MV-4-11 (cell line): Measurements from ENCODE around the gene IL21R.
"Not testable (repeated sequence)": the region's sequence is repeated elsewhere in the genome, so short reads cannot be mapped to it uniquely, and the experiment has no call there.

Source experiments
- DNase-seq: peaks from one replicate; lab custom pipeline; 2025; lab: John Stamatoyannopoulos, UW

The IL21R gene

DNA sequence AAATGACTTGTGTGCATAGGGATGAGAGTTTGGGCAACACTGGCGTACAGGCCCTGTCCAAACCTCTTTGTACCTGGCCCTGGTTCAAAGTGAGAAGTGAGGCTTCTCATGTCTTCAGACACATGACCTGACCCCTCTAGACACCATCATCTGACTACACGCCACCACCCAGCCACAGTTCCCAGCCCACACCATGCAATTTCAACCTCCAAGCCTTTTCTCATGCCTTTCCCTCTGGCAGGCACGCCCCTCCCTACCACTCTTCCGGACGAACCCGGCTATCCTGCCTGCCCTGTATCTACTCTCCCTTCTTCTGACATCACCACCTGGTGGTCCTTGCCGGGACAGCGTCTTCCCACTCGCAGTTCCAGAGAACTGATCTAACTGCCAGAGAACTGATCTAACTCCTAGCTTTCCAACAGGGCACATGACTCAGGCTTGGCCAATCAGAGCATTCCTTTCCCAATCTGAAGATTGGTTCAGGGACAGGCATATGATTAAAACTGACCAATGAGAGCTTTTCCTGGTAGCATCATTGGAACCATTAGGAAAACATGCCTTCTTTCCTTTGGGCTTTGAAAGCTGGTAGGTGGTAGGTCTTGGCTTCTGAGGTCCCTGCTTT lies 27.1 kb upstream of the IL21R start:
- peak; percentile 96 for DNase-seq

DNA sequence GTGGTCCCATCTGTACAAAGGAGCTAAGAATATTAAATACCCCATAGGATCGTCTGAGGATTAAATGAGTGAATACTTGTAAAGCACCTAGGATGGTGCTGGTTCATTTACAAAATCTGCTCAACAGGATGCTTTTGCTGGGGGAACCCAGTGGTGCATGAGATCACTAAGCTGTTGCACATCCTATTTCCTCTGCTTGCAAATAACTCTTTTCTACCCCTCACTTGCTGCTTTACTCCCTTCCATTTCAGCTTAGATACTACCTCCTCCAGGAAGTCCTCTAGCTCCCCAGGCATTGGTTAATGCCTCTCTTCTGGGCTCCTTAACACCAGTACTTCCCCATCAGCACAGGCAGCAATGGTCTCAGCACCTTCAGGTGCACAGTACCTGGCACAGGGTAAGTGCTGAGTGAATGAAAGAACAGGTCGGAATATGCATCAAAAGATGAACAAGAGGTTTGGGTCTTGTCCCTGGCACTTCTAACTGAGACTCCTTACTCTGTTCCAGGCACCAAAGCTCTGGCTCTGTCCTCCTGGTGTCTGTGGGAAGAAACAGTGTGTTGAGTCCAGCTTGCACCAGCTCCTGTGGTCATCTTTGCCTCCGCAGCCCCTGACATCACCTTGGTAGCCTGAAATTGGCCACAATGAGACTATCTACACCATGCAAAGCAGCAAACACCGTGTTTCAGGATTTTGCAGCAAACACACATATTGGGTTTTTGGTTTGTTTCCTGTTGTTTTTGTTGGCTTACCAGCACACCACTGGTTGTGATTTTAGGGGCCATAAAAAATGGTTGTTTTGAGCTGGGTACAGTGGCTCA lies 24.1 kb upstream of the IL21R start:
- peak; percentile 35 for DNase-seq

- peak; percentile 59 for DNase-seq
These were observed 23.0 kb upstream of the IL21R start for GRCh38 chr16:27378871-27379481.

DNA sequence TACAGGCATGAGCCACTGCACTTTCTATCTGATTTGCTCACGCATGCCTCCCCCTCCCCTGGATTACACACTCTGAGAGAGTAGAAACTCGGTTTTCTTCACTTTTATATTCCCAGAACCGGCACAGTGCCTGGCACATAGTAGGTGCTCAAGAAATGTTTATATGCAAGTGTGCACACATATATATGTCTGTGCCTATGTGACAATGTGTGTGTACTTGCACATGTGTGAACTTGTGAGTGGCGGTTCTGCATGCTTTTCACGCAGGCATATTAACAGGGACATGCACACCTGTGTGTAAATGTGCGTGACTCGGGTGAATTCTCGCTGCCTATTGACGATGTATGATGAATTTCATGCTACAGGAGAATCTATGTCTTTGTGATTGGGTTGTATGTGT lies 22.1 kb upstream of the IL21R start:
- no peak for DNase-seq

DNA sequence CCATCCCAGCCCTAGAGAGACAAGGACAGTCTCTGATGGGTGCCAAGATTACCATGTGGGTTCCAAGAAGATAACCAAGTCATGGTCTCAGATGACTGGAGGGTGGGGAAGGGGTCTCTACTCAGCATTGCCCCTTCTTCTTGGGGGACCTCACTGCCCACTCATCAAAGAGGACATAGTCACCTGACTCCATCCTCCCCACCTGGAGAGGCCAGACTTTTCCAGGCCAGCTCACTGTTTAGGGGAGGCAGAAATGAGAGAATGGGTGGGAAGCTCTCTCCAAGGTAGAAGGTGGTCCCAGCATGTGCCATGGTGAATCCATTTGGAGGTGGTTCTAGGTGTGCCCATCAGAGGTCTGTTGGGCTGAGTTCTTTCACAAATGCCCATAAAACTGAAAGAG lies 20.7 kb upstream of the IL21R start:
- no peak for DNase-seq

DNA sequence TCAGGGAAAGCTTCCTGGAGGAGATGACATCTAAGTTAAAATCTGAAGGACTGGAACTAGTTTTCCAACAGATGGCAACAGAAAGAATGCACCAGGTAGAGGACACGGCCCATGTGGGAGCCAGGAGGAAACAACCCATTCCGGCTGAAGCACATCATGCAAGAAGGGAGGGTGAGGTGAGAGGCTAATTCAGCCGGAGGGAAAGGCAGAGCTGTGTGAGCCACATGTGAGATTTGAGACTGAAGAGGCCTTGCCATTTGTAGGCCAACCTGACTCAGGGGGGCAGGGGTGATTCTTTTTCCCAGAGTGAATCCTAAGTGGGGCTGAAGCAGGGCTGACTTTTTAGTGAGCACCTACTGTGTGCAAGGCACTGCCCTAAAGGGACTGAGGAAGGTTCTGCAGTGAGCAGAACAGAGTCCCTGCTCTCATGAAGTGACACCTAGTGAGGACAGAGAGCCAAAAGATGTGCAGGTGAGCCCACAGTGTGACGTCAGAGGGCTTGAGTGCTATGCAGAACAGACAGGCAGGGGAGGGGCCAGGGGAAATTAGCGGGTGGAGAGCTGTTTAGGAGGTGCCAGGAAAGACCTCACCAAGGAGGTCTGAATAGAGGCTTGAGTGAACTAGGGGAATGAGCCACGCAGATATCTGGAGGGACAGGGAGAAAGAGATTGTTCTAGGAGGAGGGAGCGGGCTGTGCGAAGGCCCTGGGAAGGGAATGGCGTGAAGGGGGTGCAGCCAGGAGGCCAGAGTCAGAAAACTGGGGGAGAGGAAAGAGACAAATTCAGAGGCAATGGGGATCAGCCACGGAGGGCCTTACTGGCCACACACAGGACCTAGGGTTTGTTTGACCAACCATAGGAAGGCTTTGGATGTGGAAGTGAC lies 19.8 kb upstream of the IL21R start:
- DNase-seq, result no peak

DNA sequence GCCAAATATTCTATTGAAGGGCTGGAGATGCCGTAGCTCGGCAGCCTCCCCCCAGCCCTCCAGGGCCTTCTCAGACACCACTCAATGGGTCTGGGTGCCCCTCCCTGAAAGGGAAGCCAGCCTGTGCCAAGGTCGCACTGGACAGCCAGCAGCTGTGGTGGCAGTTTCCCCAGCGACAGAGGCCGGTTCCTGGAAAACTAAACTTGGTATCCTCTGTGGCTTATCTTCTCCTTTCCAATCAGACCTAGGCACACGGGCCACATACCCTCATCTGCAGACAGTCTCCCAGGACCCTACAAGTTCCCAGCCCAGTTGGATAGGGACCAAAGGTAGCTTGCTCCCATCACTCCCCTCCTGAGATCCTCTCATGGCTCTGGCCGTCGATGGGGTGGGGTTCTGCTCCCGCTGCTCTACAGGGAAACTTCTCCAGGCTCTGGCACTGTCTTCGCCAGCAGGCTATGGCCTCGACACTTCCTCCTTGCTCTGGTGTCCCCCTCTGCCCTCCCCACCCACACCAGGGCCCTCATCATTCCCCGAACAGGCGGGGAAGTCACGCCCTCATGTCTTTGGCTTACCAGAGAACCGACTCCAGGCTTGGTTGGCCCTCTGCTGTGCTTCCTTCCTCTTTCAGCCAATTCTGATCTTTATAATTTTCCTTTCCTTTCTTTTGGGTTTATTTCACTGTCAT lies 18.3 kb upstream of the IL21R start:
- DNase-seq, result peak; percentile 95

- DNase-seq, result peak; percentile 67
These were observed 17.5 kb upstream of the IL21R start for GRCh38 chr16:27384425-27384824.

DNA sequence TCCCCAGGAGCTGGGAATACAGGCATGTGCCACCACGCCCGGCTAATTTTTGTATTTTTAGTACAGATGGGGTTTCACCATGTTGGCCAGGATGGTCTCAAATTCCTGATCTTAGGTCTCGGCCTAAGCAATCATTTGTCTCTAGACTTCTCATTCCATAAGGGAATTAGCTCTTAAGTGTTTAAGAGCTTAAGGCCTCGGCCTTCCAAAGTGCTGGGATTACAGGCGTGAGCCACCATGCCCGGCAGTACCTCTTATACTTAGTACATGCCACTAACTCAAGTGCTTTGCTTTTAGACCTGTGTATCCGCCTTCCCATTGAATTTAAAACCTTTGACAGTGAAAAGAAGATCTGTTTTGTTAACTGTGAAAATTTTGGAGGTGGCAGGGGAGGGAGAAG lies 16.6 kb upstream of the IL21R start:
- no peak for DNase-seq

GRCh38 chr16:27386674-27387073 lies 15.3 kb upstream of the IL21R start:
- no peak for DNase-seq

GRCh38 chr16:27387724-27388123 lies 14.2 kb upstream of the IL21R start:
- no peak for DNase-seq

DNA sequence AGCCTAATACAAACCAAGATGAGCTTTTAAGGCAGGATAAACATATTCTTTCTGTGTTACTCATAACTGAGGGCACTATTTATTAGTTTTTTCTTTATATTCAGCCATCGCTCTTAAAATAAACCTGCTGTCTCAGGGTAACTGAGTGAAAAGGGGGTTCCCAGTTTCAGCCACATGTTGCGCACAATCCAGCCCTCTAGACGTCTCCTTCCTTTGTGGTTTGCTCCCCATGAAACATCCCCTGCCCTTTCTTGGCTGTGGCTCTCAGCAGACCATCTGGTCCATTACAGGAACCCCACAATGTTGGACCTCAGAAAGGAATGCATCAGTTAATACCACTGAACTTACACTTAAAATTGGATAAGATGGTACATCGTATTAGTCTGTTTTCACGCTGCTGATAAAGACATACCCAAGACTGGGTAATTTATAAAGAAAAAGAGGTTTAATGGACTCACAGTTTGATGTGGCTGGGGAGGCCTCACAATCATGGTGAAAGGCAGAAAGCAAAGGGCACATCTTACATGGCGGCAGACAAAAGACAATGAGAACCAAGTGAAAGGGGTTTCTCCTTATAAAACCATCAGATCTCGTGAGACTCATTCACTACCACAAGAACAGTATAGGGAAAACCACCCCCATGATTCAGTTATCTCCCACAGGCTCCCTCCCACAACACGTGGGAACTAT lies 12.6 kb upstream of the IL21R start:
- DNase-seq, result no peak

DNA sequence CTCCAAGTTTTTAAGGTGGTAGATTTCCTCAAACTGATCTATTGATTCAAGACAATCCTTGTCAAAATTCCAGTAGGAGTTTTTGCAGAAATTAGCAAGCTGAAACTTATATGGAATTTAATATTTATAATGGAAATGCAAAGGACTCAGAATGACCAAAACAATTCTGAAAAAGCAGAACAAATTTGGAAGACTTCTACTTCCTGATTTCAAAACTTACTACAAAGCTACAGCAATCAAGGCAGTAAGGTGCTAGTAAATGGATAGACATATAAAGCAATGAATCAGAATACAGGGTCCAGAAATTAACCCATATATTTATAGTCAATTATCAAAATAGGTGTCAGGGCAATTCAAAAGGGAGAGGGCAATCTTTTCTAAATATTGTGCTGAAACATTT lies 11.8 kb upstream of the IL21R start:
- DNase-seq, result peak; percentile 60

GRCh38 chr16:27392671-27393070 lies 9.3 kb upstream of the IL21R start:
- no peak for DNase-seq

DNA sequence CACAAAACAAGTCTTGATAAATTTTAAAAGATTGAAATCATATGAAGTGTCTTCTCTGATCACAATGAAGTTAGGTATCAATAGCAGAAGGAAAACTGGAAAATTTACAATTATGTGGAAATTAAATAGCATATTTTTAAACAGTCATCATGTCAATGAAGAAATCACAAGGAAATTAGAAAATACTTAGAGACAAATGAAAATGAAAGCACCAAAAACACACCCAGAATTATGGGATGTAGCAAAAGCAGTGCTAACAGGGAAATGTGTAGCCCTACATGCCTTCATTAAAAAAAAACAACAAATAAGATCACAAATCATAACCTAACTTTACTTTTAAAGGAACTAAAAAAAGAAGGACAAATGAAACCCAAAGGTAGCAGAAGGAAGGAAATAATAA lies 7.5 kb upstream of the IL21R start:
- DNase-seq, result no peak

DNA sequence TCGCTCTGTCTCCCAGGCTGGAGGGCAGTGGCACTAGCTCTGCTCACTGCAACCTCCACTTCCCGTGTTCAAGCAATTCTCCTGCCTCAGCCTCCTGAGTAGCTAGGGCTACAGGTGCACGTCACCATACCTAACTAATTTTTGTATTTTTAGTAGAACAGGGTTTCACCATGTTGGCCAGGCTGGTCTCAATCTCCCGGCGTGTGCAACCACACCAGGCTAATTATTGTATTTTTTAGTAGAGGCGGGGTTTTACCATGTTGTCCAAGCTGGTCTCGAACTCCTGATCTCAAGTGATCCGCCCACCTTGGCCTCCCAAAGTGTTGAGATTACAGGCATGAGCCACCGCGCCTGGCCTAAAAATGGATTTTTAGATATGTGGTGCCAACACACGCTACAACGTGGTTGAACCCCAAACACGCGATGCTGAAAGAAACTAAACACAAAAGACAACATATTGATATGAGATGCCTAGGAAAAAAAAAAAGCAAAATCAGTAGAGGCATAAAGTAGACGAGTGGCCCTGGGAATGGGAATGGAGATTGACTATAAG lies 3.6 kb upstream of the IL21R start:
- DNase-seq, result not testable (repeated sequence)

GRCh38 chr16:27398894-27399853 lies 2.8 kb upstream of the IL21R start:
- peak; percentile 87 for DNase-seq

DNA sequence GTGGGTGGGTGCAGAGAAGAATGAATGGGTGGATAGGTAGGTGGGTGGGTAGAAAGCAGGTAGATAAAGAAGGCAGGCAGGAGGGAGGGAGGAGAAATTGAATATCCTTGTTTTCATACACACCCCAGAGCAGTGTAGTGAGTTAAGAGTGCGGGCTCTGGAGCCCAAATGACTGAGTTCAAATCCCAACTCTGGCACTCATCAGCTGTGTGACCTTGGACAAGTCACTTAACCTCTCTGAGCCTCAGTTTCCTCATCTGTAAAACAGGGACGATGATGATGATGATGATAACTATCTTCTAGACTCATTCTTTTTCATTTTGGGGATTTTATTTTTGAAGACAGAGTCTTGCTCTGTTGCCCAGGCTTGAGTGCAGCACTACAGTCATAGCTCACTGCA lies 2.0 kb upstream of the IL21R start:
- DNase-seq, result no peak

DNA sequence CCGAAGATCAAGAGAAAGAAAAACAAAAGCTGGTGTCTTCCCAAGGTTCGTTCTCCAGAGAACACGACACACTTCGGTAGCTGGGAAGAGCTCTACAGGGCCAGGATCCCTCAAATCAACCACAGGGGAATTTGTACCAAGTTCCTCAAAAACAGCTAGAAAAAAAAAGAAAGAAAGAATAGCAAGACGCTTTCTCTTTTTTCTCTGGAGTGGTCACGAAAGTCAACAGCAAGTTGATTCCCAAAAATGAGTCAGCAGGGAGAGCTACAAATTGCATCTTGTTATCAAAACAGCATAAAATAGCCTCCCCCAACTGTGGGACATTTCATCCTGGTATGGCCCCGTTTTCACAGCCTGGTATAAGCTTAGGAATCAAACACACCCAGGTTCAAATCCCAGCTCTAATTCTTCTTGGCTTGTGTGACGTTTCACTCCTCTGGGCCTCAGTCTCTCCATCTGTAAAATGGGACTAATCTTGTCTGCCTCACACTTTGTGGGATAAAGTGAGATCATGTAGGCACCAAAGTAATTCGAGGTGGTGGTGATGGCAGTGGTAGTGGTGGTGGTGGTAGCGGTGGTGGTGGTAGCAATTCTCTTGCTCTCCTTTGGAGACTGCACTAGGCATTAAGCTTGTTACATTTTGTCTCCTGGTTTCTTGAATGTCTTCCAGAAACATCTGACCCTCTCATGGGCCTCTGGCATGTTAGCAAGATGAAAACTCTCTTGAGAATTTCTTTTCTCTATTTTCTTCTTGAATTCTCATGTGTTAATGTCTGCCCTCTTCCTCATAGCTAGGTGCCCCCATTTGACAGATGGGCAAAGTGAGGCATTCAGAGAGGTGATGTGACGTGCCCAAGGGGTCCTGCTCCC lies 988 bp upstream of the IL21R start:
- peak; percentile 80 for DNase-seq
